GM06990 (cell line): ENCODE data around the gene RBM4.

Source experiments
- DNase-seq: peaks from one replicate; pipeline ENCODE4 v3.0.0-alpha.2; 2011; ENCODE audit not compliant: insufficient read length; ENCODE audit errors: extremely low read depth
- H3K27me3 ChIP-seq: replicated peaks from 2 replicates; pipeline ENCODE4 v1.6.0; 2011; ENCODE audit warnings: low read length; ENCODE audit not compliant: control insufficient read depth, insufficient read depth
- H3K36me3 ChIP-seq: 2 replicates; pipeline ENCODE4 v1.5.1; 2011; ENCODE audit warnings: low read length; ENCODE audit not compliant: control insufficient read depth, insufficient read depth
- H3K4me3 ChIP-seq: replicated peaks from 2 replicates; pipeline ENCODE4 v1.5.1; 2011; ENCODE audit warnings: low read depth, mild to moderate bottlenecking, control low read depth, low read length
- TF ChIP-seq, protein P1 (sequence below): IDR thresholded peaks from 2 replicates; pipeline ENCODE4 v1.5.1; 2011; ENCODE audit warnings: low read length, control low read depth, mild to moderate bottlenecking, inconsistent platforms; ENCODE audit not compliant: insufficient read depth, poor library complexity, severe bottlenecking

RBM4 gene

DNA sequence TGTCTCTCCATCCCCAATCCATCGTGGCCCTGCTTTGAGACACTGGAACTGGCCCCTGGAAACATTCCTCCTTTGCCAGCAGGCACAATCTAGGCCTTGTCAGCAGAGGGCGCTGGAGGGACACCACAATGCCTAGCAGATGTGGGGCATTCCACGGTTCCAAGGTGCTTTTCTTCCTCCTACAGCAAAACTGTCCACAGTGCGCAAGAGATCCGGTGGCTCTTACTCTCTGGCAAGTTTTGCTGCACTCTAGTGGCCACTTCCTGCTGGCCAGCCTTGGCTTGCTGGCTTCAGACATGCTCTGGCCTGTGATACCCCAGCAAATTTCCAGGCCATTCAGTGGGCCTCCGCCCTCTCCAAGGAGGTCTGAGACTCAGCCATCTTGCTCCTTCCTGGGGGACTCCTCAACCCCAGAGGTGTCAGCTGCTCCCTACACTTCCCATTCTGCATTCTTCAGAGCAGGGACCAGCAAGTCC, 56.3 kb downstream of the RBM4 start:
- H3K36me3 ChIP-seq: no peaks in the 10 kb centered on the region
- TF ChIP-seq, protein P1, sequence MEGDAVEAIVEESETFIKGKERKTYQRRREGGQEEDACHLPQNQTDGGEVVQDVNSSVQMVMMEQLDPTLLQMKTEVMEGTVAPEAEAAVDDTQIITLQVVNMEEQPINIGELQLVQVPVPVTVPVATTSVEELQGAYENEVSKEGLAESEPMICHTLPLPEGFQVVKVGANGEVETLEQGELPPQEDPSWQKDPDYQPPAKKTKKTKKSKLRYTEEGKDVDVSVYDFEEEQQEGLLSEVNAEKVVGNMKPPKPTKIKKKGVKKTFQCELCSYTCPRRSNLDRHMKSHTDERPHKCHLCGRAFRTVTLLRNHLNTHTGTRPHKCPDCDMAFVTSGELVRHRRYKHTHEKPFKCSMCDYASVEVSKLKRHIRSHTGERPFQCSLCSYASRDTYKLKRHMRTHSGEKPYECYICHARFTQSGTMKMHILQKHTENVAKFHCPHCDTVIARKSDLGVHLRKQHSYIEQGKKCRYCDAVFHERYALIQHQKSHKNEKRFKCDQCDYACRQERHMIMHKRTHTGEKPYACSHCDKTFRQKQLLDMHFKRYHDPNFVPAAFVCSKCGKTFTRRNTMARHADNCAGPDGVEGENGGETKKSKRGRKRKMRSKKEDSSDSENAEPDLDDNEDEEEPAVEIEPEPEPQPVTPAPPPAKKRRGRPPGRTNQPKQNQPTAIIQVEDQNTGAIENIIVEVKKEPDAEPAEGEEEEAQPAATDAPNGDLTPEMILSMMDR: peak; percentile 94
- no peak overlapping the region for H3K4me3 ChIP-seq
- peak; percentile 51 for DNase-seq
- H3K27me3 ChIP-seq: no peaks in the 10 kb centered on the region
